Body of pancreas (tissue), 4 donors: ENCODE data around the gene CCSER2.

Experiments used
- POLR2A ChIP-seq, 3 donors: fragments of 450-650 bp; IDR thresholded peaks; one replicate each; pipeline ENCODE4 v1.6.1; 2016; ENCODE audit warnings: antibody characterized with exemption in 3 of 3, mild to moderate bottlenecking in 2 of 3
- TF ChIP-seq, protein P1 (sequence below), 7 experiments: fragments of 450-650 bp in 4 of 7; fragments of 200-600 bp in 3 of 7; sonication (generic) in 3 of 7; IDR thresholded peaks; one replicate each; pipeline ENCODE4 v1.5.1; 2016 to 2019; ENCODE audit warnings: antibody characterized with exemption in 7 of 7

DNA sequence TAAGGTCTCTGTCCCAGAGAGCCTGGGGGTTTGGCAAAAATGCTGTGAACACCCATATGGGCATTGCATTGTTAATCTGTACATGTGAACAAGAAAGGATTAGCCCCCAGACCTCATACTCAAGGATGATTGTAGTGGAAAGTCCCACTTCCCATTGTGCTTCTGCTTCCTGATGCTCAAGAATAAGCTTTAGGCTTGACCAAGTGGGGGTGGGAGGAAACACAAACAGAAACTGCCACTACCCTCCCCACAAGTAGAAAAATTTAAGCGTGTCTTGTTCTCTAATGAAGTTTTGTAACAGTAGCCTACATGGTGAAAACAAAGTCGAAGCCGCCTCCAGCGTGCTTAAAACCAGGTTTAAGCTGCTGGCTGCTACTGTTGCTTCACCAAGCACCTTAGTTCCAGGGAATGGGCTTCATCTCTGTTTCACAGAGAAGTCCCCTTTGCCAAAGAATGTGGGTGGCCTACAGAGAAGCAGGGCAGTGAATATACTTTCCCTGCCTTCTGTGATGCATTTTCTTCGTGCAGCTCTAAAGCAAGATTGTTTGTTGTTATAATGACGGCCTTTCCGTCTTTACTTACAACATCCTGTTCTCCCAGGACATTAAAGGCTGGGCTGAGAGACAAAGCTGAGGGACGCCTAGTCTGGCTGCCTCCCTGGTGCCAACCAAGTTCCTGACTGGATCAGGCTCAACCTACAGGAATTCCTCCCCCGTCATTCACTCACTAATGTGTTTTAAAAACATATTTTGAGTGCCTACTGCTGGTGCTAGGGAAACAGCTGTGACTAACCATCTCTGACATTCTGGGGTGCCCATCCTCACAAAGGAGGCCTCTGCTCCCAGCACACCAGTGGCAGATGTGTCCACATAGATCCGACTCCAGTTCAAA is 32.1 kb upstream of the CCSER2 start:
- no peak for TF ChIP-seq POLR2A (IDR thresholded peaks at IDR 0.05)
- TF ChIP-seq, protein P1, sequence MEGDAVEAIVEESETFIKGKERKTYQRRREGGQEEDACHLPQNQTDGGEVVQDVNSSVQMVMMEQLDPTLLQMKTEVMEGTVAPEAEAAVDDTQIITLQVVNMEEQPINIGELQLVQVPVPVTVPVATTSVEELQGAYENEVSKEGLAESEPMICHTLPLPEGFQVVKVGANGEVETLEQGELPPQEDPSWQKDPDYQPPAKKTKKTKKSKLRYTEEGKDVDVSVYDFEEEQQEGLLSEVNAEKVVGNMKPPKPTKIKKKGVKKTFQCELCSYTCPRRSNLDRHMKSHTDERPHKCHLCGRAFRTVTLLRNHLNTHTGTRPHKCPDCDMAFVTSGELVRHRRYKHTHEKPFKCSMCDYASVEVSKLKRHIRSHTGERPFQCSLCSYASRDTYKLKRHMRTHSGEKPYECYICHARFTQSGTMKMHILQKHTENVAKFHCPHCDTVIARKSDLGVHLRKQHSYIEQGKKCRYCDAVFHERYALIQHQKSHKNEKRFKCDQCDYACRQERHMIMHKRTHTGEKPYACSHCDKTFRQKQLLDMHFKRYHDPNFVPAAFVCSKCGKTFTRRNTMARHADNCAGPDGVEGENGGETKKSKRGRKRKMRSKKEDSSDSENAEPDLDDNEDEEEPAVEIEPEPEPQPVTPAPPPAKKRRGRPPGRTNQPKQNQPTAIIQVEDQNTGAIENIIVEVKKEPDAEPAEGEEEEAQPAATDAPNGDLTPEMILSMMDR (IDR thresholded peaks at IDR 0.05): no peak
